HepG2 (cell line): ENCODE data around the gene PUS1. TPM values are rescaled to one million over a fixed set of nuclear protein-coding genes. Genes with fewer than 3 reads are reported as not detected.
A peak's percentile ranks its signal among the peaks of the same experiment; 100 is the strongest.

ENCODE experiments used
- ARID3A ChIP-seq: IDR thresholded peaks from 2 replicates; pipeline ENCODE4 v1.6.1; 2012; ENCODE audit warnings: low read depth, low read length, improper control_type of control experiment
- E2F1 ChIP-seq: sonication (generic); formaldehyde crosslinking; IDR thresholded peaks from 2 replicates; pipeline ENCODE4 v1.5.0; 2020; ENCODE audit warnings: missing genetic modification reagents
- LCORL ChIP-seq, 2 experiments: fragments of 450-650 bp in 1 of 2; sonication (generic) in 1 of 2; formaldehyde crosslinking in 1 of 2; IDR thresholded peaks; 2 replicates each; pipeline versions ENCODE4 v1.5.0 to v1.6.1; 2017 to 2020; ENCODE audit warnings: antibody characterized with exemption in 1 of 2, missing genetic modification reagents in 1 of 2
- MAFK ChIP-seq, 2 experiments: IDR thresholded peaks in 1 of 2; conservative IDR thresholded peaks in 1 of 2; 2 replicates each; pipeline ENCODE4 v1.6.1; 2011; ENCODE audit warnings: improper control_type of control experiment in 2 of 2, low read length in 2 of 2
- MTF2 ChIP-seq: sonication (generic); formaldehyde crosslinking; IDR thresholded peaks from 2 replicates; pipeline ENCODE4 v1.5.0; 2020; ENCODE audit warnings: missing genetic modification reagents, borderline replicate concordance
- NR0B2 ChIP-seq: sonication (generic); formaldehyde crosslinking; IDR thresholded peaks from 2 replicates; pipeline ENCODE4 v1.4.0; 2020; ENCODE audit warnings: mild to moderate bottlenecking, missing genetic modification reagents
- PHF5A ChIP-seq: IDR thresholded peaks from one replicate; pipeline ENCODE4 v1.6.1; 2018; ENCODE audit warnings: low read depth, missing genetic modification reagents; ENCODE audit not compliant: unreplicated experiment
- RBM22 ChIP-seq: fragments of 200-400 bp; formaldehyde crosslinking; optimal IDR thresholded peaks from 2 replicates; pipeline ENCODE3; 2017; ENCODE audit warnings: mild to moderate bottlenecking, low read length, moderate library complexity
- SOX6 ChIP-seq, 2 experiments: fragments of 450-650 bp in 1 of 2; sonication (generic) in 1 of 2; formaldehyde crosslinking in 1 of 2; IDR thresholded peaks; 2 replicates each; pipeline versions ENCODE4 v1.4.0 to v1.6.1; 2017 to 2020; ENCODE audit warnings: antibody characterized with exemption in 1 of 2, mild to moderate bottlenecking in 1 of 2, missing genetic modification reagents in 1 of 2
- SP4 ChIP-seq: sonication (generic); formaldehyde crosslinking; IDR thresholded peaks from 2 replicates; pipeline ENCODE4 v1.8.1; 2023; ENCODE audit warnings: mild to moderate bottlenecking, missing genetic modification reagents
- SRY ChIP-seq: sonication (generic); formaldehyde crosslinking; IDR thresholded peaks from 2 replicates; pipeline ENCODE4 v1.8.0; 2022; ENCODE audit warnings: mild to moderate bottlenecking, missing genetic modification reagents
- ZNF451 ChIP-seq: sonication (generic); formaldehyde crosslinking; IDR thresholded peaks from 2 replicates; pipeline ENCODE4 v1.5.0; 2020; ENCODE audit warnings: mild to moderate bottlenecking, missing genetic modification reagents
- ZNF710 ChIP-seq: sonication (generic); formaldehyde crosslinking; IDR thresholded peaks from 2 replicates; pipeline ENCODE4 v1.5.0; 2020; ENCODE audit warnings: mild to moderate bottlenecking, missing genetic modification reagents, borderline replicate concordance
- ZNF782 ChIP-seq: sonication (generic); formaldehyde crosslinking; IDR thresholded peaks from 2 replicates; pipeline ENCODE4 v1.4.0; 2020; ENCODE audit warnings: missing genetic modification reagents, mild to moderate bottlenecking, borderline replicate concordance
- ZNF83 ChIP-seq: sonication (generic); formaldehyde crosslinking; IDR thresholded peaks from 2 replicates; pipeline ENCODE4 v1.4.0; 2020; ENCODE audit warnings: missing genetic modification reagents, mild to moderate bottlenecking, borderline replicate concordance
- polyA plus RNA-seq, 8 experiments: library from polyadenylated mRNA; depleted of rRNA in 3 of 8; stranded (reverse) in 7 of 8; unstranded in 1 of 8; fragments of >200 nt; fragmentation: Illumina TruSeq in 4 of 8; extraction: Trizol in 4 of 8; gene quantifications; 2 replicates each; pipeline versions ENCODE4 v1.2.1 to v1.2.3, GENCODE V29; 2011 to 2016; ENCODE audit warnings: low read depth in 4 of 8, missing spikeins in 1 of 8, mixed read lengths in 1 of 8; ENCODE audit not compliant: insufficient read depth in 1 of 8
- total RNA-seq, 5 experiments: library from RNA; depleted of rRNA; stranded (reverse); fragments of >200 nt; fragmentation: Illumina TruSeq; extraction: Trizol; gene quantifications; 2 replicates each; pipeline ENCODE4 v1.2.3, GENCODE V29; 2016; ENCODE audit warnings: low read depth in 1 of 5
- TF ChIP-seq, protein P1 (sequence below): IDR thresholded peaks from 2 replicates; pipeline ENCODE4 v1.6.1; 2016; ENCODE audit warnings: missing genetic modification reagents, missing compliant biosample characterization
- TF ChIP-seq, protein P2 (sequence below): sonication (generic); formaldehyde crosslinking; IDR thresholded peaks from 2 replicates; pipeline ENCODE4 v1.8.0; 2022; ENCODE audit warnings: low read depth, missing genetic modification reagents
- TF ChIP-seq, protein P3 (sequence below): sonication (generic); formaldehyde crosslinking; IDR thresholded peaks from 2 replicates; pipeline ENCODE4 v1.4.0; 2020; ENCODE audit warnings: missing genetic modification reagents; ENCODE audit errors: not compliant biosample characterization

Gene PUS1
- total and polyA plus RNA-seq, 2 of the 13 experiments (the other 11 are each of a cell fraction or from before 2014, with no cell fraction given) = 19.2 to 24.7 TPM

DNA sequence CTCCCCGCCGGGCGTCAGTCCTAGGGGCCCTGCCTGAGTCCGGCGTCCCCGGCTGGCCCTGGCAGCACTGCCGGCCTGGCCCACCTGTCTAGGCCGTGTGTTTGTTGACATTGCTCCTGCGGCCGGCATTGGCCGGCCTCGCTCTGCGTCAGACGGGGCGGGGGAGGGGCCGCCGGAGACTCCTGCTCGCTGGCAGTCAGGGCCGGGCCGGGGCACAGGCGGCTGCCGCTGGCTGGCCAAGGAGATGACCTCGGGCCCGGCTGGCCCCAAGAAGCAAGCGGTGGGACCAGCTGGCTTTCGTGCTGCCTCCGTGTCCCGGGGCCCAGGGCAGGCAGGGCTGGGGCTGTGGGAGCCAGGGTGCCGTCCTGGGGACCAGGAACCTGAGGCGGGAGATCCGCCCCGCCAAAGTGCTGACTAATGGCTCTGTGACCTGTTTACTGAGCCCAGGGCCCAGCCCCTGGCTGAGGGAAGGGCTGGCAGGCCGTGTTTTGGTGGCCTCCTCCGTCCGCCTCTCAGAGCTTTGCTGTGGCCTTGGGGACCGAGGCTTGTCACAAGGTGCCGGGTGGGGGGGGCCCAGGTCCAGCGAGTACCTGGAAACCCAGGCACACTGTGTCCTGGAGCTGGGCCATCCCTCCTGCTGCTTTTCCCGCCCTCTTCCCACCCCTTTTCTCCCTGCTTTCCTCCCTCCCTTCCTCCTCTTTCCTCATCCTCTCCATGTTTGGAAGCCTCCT lies 32.8 kb upstream of the PUS1 start (continued):
- TF ChIP-seq, protein P1, sequence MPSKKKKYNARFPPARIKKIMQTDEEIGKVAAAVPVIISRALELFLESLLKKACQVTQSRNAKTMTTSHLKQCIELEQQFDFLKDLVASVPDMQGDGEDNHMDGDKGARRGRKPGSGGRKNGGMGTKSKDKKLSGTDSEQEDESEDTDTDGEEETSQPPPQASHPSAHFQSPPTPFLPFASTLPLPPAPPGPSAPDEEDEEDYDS (CRISPR knock-in tag) = peak; percentile 50
- TF ChIP-seq, protein P2, sequence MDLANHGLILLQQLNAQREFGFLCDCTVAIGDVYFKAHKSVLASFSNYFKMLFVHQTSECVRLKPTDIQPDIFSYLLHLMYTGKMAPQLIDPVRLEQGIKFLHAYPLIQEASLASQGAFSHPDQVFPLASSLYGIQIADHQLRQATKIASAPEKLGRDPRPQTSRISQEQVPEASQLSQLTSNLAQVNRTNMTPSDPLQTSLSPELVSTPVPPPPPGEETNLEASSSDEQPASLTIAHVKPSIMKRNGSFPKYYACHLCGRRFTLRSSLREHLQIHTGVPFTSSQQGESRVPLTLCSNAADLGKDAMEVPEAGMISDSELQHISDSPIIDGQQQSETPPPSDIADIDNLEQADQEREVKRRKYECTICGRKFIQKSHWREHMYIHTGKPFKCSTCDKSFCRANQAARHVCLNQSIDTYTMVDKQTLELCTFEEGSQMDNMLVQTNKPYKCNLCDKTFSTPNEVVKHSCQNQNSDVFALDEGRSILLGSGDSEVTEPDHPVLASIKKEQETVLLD = 0 out of 2 replicates have a peak, but pooled peaks have one; percentile 24
- TF ChIP-seq RBM22 (no peak), SRY (CRISPR knock-in tag) (0 out of 2 replicates have a peak, but pooled peaks have one; percentile 72), ZNF83 (CRISPR knock-in tag) (no peak), NR0B2 (CRISPR knock-in tag) (0 out of 2 replicates have a peak, but pooled peaks have one; percentile 61), ZNF451 (peak; percentile 61; the same call in 1 of the 2 replicates), ZNF710 (CRISPR knock-in tag) (peak; percentile 72), MTF2 (CRISPR knock-in tag) (no peak), ZNF782 (CRISPR knock-in tag) (peak; percentile 84; the same call in 1 of the 2 replicates), SP4 (CRISPR knock-in tag) (peak; percentile 74), LCORL (IDR thresholded peaks at IDR 0.05) (no peak), LCORL (CRISPR knock-in tag; IDR thresholded peaks at IDR 0.05) (peak; percentile 86), MAFK (conservative IDR thresholded peaks at IDR 0.05 in 1 of 2, IDR thresholded peaks at IDR 0.05 in 1 of 2; ENCODE audit: low read length in 2 of 2) (peak; percentile 90 to 95), PHF5A (no peak), SOX6 (IDR thresholded peaks at IDR 0.05) (no peak), SOX6 (CRISPR knock-in tag; IDR thresholded peaks at IDR 0.05) (peak; percentile 66), ARID3A (no peak), E2F1 (CRISPR knock-in tag) (no peak)
- TF ChIP-seq, protein P3, sequence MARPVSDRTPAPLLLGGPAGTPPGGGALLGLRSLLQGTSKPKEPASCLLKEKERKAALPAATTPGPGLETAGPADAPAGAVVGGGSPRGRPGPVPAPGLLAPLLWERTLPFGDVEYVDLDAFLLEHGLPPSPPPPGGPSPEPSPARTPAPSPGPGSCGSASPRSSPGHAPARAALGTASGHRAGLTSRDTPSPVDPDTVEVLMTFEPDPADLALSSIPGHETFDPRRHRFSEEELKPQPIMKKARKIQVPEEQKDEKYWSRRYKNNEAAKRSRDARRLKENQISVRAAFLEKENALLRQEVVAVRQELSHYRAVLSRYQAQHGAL (CRISPR knock-in tag) = peak; percentile 24
